Stimulated activated CD8-positive, alpha-beta memory T cell treated with anti-CD3 and anti-CD28 coated beads, Interleukin-12 subunit alpha, Interleukin-12 subunit beta, amount 100 ng/mL, for 4 hours (primary cell): ENCODE data around the gene ARHGAP23.

Source experiments
- DNase-seq: peaks from one replicate; pipeline ENCODE4 v3.0.0-alpha.2; 2020; ENCODE audit warnings: low read depth

ARHGAP23 gene

GRCh38 chr17:38428112-38428642, at the start of gene ARHGAP23:
TSS of gene ARHGAP23 (plus strand) at chr17:38428464. CDS start at chr17:38428486, 22 bp downstream.
- no peak for DNase-seq

GRCh38 chr17:38379448-38379847, 48.8 kb upstream of the ARHGAP23 start:
- no peak for DNase-seq

GRCh38 chr17:38395090-38395489, 33.2 kb upstream of the ARHGAP23 start:
- DNase-seq: no peak

GRCh38 chr17:38397227-38397626, 31.0 kb upstream of the ARHGAP23 start:
- no peak for DNase-seq

- DNase-seq: no peak
These were observed 28.0 kb upstream of the ARHGAP23 start for GRCh38 chr17:38400286-38400685.

GRCh38 chr17:38401459-38401858, 26.8 kb upstream of the ARHGAP23 start:
- DNase-seq: no peak

- DNase-seq: no peak
These were observed 25.4 kb upstream of the ARHGAP23 start for GRCh38 chr17:38402897-38403296.

- no peak for DNase-seq
These were observed 24.8 kb upstream of the ARHGAP23 start for GRCh38 chr17:38403491-38403890.

- DNase-seq: no peak
These were observed 23.9 kb upstream of the ARHGAP23 start for GRCh38 chr17:38404174-38404943.

GRCh38 chr17:38405654-38406053, 22.6 kb upstream of the ARHGAP23 start:
- DNase-seq: no peak

- DNase-seq: no peak
These were observed 18.1 kb upstream of the ARHGAP23 start for GRCh38 chr17:38410201-38410600.

- DNase-seq: no peak
These were observed 12.7 kb upstream of the ARHGAP23 start for GRCh38 chr17:38415250-38416194.

GRCh38 chr17:38416840-38417209, 11.4 kb upstream of the ARHGAP23 start:
- no peak for DNase-seq

- no peak for DNase-seq
These were observed 10.9 kb upstream of the ARHGAP23 start for GRCh38 chr17:38417210-38417951.

GRCh38 chr17:38418062-38418692, 10.1 kb upstream of the ARHGAP23 start:
- DNase-seq: no peak

GRCh38 chr17:38418693-38419507, 9.4 kb upstream of the ARHGAP23 start:
- DNase-seq: no peak

- no peak for DNase-seq
These were observed 8.7 kb upstream of the ARHGAP23 start for GRCh38 chr17:38419508-38419981.

- no peak for DNase-seq
These were observed 7.7 kb upstream of the ARHGAP23 start for GRCh38 chr17:38420518-38420917.

GRCh38 chr17:38421171-38421841, 7.0 kb upstream of the ARHGAP23 start:
- no peak for DNase-seq
